ENCODE data around the gene DUOX2. TPM values are rescaled to one million over a fixed set of nuclear protein-coding genes. Genes with fewer than 3 reads are reported as not detected.

The DUOX2 gene
- total RNA-seq, 1 donor from 2014 or later, result 0.19 TPM

Other genes with a start within 250 kb of the DUOX2 start
- not detected for gene TERB2, start 157.5 kb downstream of the DUOX2 start, total RNA-seq
- gene SORD, start 91.0 kb downstream of the DUOX2 start, total RNA-seq, result 4.9 TPM
- gene DUOXA2, start 154 bp upstream of the DUOX2 start, total RNA-seq, result not detected
- gene DUOXA1, start 15.7 kb upstream of the DUOX2 start, total RNA-seq, result 0.73 TPM
- 0.59 TPM for gene DUOX1, start 15.8 kb upstream of the DUOX2 start, total RNA-seq
- 4.2 TPM for gene SHF, start 73.8 kb upstream of the DUOX2 start, total RNA-seq
- not detected for gene SLC28A2, start 138.1 kb upstream of the DUOX2 start, total RNA-seq

Data from cardiac septum (tissue), 1 donor.